Transverse colon (tissue), 3 donors: ENCODE data around the gene CTNNA1.

Experiments
- CTCF ChIP-seq, 5 experiments: fragments of 200-600 bp in 3 of 5; fragments of 450-650 bp in 2 of 5; sonication (generic) in 3 of 5; IDR thresholded peaks; 1 replicate in 2 of 5; 2 replicates in 3 of 5; pipeline ENCODE4 v1.5.1; 2016 to 2017; ENCODE audit warnings: antibody characterized with exemption in 5 of 5, inconsistent platforms in 3 of 5, mild to moderate bottlenecking in 2 of 5, moderate library complexity in 1 of 5
- EP300 ChIP-seq: sonication (generic); formaldehyde crosslinking; IDR thresholded peaks from one replicate; pipeline ENCODE4 v1.6.1; 2017; ENCODE audit warnings: antibody characterized with exemption, low read depth

GRCh38 chr5:138732933-138733332 is 20.3 kb upstream of the CTNNA1 start:
- TF ChIP-seq EP300 = no peak
- TF ChIP-seq CTCF (IDR thresholded peaks at IDR 0.05) = no peak
